Gastrocnemius medialis (tissue), 4 donors: Measurements from ENCODE around the gene OR4E1. TPM values are rescaled to one million over a fixed set of nuclear protein-coding genes. Genes with fewer than 3 reads are reported as not detected.
"Not testable (repeated sequence)": the region's sequence is repeated elsewhere in the genome, so short reads cannot be mapped to it uniquely, and the experiment has no call there.

Experiments
- ATAC-seq, 2 donors: fragments of 150-250 bp; one replicate each; pipeline ENCODE4 v1.9.1; 2016
- DNase-seq, 2 donors: peaks; one replicate each; pipeline ENCODE4 v3.0.0-alpha.2; 2019
- H3K27ac ChIP-seq, 4 donors: fragments of 200-600 bp; sonication (generic); 1 replicate in 1 of 4; 2 replicates in 3 of 4; pipeline ENCODE4 v1.5.1; 2016 to 2018; ENCODE audit warnings: mild to moderate bottlenecking in 2 of 4, moderate library complexity in 1 of 4
- H3K27me3 ChIP-seq, 3 donors: fragments of 200-600 bp; sonication (generic) in 2 of 3; 1 replicate in 1 of 3; 2 replicates in 2 of 3; pipeline versions ENCODE4 v1.5.1 to v1.6.0; 2016 to 2019; ENCODE audit warnings: mild to moderate bottlenecking in 1 of 3, moderate library complexity in 1 of 3
- H3K36me3 ChIP-seq, 2 donors: fragments of 200-600 bp; sonication (generic) in 1 of 2; one replicate each; pipeline ENCODE4 v1.5.1; 2017 to 2018
- H3K4me1 ChIP-seq, 2 donors: fragments of 200-600 bp; sonication (generic) in 1 of 2; one replicate each; pipeline ENCODE4 v1.5.1; 2016 to 2017; ENCODE audit warnings: mild to moderate bottlenecking in 2 of 2
- H3K4me3 ChIP-seq, 4 donors: fragments of 200-600 bp; sonication (generic) in 3 of 4; 1 replicate in 1 of 4; 2 replicates in 3 of 4; pipeline ENCODE4 v1.5.1; 2016 to 2019; ENCODE audit warnings: mild to moderate bottlenecking in 2 of 4
- H3K9me3 ChIP-seq, 3 donors: fragments of 200-600 bp; sonication (generic) in 2 of 3; 1 replicate in 1 of 3; 2 replicates in 2 of 3; pipeline ENCODE4 v1.5.1; 2016 to 2019
- POLR2A ChIP-seq, 2 donors: fragments of 450-650 bp; IDR thresholded peaks; one replicate each; pipeline ENCODE4 v1.6.1; 2017; ENCODE audit warnings: antibody characterized with exemption in 2 of 2, mild to moderate bottlenecking in 2 of 2, moderate library complexity in 2 of 2
- in situ Hi-C, 4 donors: fragments of 200-750 bp; cut with MboI; loops; one replicate each; pipeline versions ENCODE4 v1.15.0 to v1.8.0; 2017; ENCODE audit warnings: low sequenced_read_pairs in 4 of 4
- intact Hi-C: fragments of 100-400 bp; cut with DNase I; formaldehyde crosslinking; loops from one replicate; pipeline ENCODE4 v1.15.1; 2023; ENCODE audit warnings: low total_unique reads
- total RNA-seq, 4 donors: library from RNA; depleted of rRNA; stranded (reverse); fragments of >200 nt; gene quantifications; one replicate each; pipeline versions ENCODE4 v1.1.0 to v1.2.3, GENCODE V29; 2016
- TF ChIP-seq, protein P1 (sequence below), 5 experiments: fragments of 450-650 bp in 3 of 5; fragments of 200-600 bp in 2 of 5; sonication (generic) in 2 of 5; IDR thresholded peaks in 4 of 5; conservative IDR thresholded peaks in 1 of 5; 1 replicate in 4 of 5; 2 replicates in 1 of 5; pipeline ENCODE4 v1.5.1; 2016 to 2019; ENCODE audit warnings: antibody characterized with exemption in 5 of 5, mild to moderate bottlenecking in 3 of 5, moderate library complexity in 3 of 5

The OR4E1 gene
- total RNA-seq, 4 donors from 2014 or later, result not detected

DNA sequence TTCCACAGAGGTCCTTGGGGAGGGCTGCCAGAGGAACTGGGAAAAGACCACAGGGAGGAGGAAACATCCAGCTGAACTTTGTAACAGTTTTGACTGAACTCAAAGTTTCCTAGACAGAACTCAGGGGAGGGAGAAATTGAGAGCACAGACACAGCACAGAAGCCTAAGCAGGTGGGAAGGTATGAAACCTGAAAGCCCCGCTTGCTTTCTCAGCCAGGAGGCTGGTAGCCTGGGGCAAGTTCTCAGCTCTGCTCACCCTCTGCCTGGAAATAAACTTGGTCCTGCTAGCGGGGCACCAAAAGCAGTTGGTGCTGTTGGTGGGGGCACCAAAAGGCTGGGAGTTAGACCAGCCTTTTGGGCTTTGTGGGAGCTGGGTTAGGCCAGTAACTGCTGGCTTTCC lies 25.9 kb upstream of the OR4E1 start:
- in situ Hi-C loops, result no loop called here
- Histone ChIP-seq H3K36me3 (no peaks in the 10 kb centered on the region), H3K4me3 (no peak overlapping the region), H3K9me3 (no peaks in the 10 kb centered on the region), H3K27ac (no peak overlapping the region), H3K4me1 (no peaks in the 10 kb centered on the region), H3K27me3 (no peaks in the 10 kb centered on the region)
- ATAC-seq (no peak), DNase-seq (no peak)
- intact Hi-C loops, result no loop called here
- TF ChIP-seq, protein P1, sequence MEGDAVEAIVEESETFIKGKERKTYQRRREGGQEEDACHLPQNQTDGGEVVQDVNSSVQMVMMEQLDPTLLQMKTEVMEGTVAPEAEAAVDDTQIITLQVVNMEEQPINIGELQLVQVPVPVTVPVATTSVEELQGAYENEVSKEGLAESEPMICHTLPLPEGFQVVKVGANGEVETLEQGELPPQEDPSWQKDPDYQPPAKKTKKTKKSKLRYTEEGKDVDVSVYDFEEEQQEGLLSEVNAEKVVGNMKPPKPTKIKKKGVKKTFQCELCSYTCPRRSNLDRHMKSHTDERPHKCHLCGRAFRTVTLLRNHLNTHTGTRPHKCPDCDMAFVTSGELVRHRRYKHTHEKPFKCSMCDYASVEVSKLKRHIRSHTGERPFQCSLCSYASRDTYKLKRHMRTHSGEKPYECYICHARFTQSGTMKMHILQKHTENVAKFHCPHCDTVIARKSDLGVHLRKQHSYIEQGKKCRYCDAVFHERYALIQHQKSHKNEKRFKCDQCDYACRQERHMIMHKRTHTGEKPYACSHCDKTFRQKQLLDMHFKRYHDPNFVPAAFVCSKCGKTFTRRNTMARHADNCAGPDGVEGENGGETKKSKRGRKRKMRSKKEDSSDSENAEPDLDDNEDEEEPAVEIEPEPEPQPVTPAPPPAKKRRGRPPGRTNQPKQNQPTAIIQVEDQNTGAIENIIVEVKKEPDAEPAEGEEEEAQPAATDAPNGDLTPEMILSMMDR (IDR thresholded peaks at IDR 0.05 in 4 of 5, conservative IDR thresholded peaks at IDR 0.05 in 1 of 5), result no peak
- TF ChIP-seq POLR2A (IDR thresholded peaks at IDR 0.05), result no peak

- H3K9me3 ChIP-seq, H3K4me3 ChIP-seq, H3K27me3 ChIP-seq, H3K4me1 ChIP-seq, DNase-seq, H3K27ac ChIP-seq, H3K36me3 ChIP-seq, intact Hi-C loops, ATAC-seq, in situ Hi-C loops: not testable (repeated sequence)
Observed at GRCh38 chr14:21698538-21698937, 24.9 kb upstream of the OR4E1 start.

DNA sequence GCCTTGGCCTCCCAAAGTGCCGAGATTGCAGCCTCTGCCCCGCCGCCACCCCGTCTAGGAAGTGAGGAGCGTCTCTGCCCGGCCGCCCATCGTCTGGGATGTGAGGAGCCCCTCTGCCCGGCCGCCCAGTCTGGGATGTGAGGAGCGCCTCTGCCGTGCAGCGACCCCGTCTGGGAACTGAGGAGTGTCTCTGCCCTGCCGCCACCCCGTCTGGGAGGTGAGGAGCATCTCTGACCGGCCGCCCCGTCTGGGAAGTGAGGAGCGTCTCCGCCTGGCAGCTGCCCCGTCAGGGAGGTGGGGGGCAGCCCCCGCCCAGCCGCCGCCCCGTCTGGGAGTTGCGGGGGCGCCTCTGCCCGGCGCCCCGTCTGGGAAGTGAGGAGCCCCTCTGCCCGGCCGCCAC lies 24.0 kb upstream of the OR4E1 start:
- in situ Hi-C loops, H3K4me3 ChIP-seq, H3K9me3 ChIP-seq, intact Hi-C loops, H3K27ac ChIP-seq, DNase-seq, H3K36me3 ChIP-seq, H3K4me1 ChIP-seq, ATAC-seq, H3K27me3 ChIP-seq: not testable (repeated sequence)

GRCh38 chr14:21694425-21694824 lies 20.8 kb upstream of the OR4E1 start:
- Histone ChIP-seq H3K4me3 (no peak overlapping the region), H3K27me3 (no peaks in the 10 kb centered on the region), H3K36me3 (no peaks in the 10 kb centered on the region), H3K4me1 (no peaks in the 10 kb centered on the region), H3K27ac (no peak overlapping the region), H3K9me3 (no peaks in the 10 kb centered on the region)
- ATAC-seq, result no peak
- in situ Hi-C loops (no loop called here), intact Hi-C loops (no loop called here)
- no peak for DNase-seq
- TF ChIP-seq POLR2A (IDR thresholded peaks at IDR 0.05), result no peak
- TF ChIP-seq, protein P1 (IDR thresholded peaks at IDR 0.05 in 4 of 5, conservative IDR thresholded peaks at IDR 0.05 in 1 of 5), result no peak

DNA sequence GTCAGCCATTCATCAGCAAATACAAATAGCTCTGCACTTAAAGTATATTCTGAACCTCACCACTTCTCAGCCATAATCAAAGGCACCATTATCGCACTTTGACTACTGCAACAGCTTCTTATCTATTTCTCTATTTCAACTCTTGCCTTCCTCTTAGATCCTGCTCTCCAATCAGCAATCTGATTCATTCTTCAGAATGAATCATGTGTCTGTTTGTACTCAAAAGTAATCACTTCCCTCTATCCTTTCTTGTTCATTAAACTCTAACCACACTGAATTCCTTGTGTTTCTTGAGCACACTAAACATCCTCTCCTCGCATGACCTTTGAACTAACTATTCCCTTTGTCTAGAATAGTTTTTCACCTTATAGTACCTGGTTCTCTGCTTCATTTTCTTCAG lies 12.8 kb upstream of the OR4E1 start:
- TF ChIP-seq POLR2A (IDR thresholded peaks at IDR 0.05), result no peak
- TF ChIP-seq, protein P1 (IDR thresholded peaks at IDR 0.05 in 4 of 5, conservative IDR thresholded peaks at IDR 0.05 in 1 of 5), result no peak
- Histone ChIP-seq H3K9me3 (no peaks in the 10 kb centered on the region), H3K4me3 (no peak overlapping the region), H3K36me3 (no peaks in the 10 kb centered on the region), H3K27ac (no peak overlapping the region), H3K27me3 (no peaks in the 10 kb centered on the region), H3K4me1 (no peaks in the 10 kb centered on the region)
- ATAC-seq, result no peak
- no peak for DNase-seq
- in situ Hi-C loops (no loop called here), intact Hi-C loops (no loop called here)

GRCh38 chr14:21680072-21680471 lies 6.5 kb upstream of the OR4E1 start:
- no peaks in the 10 kb centered on the region for H3K4me1 ChIP-seq
- H3K27me3 ChIP-seq, result no peaks in the 10 kb centered on the region
- H3K9me3 ChIP-seq, result peaks cover 0 to 5% (median 0%) of the 10 kb centered on the region in 3 donors
- TF ChIP-seq, protein P1 (IDR thresholded peaks at IDR 0.05 in 4 of 5, conservative IDR thresholded peaks at IDR 0.05 in 1 of 5), result no peak
- no peak for TF ChIP-seq POLR2A (IDR thresholded peaks at IDR 0.05)
- intact Hi-C loops, result no loop called here
- in situ Hi-C loops, result no loop called here
- no peaks in the 10 kb centered on the region for H3K36me3 ChIP-seq
- H3K27ac ChIP-seq, result no peak overlapping the region
- H3K4me3 ChIP-seq, result no peak overlapping the region
- ATAC-seq, result no peak
- no peak for DNase-seq
